ENCODE results near the gene FXYD4. TPM values are rescaled to one million over a fixed set of nuclear protein-coding genes. Genes with fewer than 3 reads are reported as not detected.

Gene FXYD4
- total RNA-seq, 1 experiment from 2014 or later, result not detected

- TF ChIP-seq, protein P1, sequence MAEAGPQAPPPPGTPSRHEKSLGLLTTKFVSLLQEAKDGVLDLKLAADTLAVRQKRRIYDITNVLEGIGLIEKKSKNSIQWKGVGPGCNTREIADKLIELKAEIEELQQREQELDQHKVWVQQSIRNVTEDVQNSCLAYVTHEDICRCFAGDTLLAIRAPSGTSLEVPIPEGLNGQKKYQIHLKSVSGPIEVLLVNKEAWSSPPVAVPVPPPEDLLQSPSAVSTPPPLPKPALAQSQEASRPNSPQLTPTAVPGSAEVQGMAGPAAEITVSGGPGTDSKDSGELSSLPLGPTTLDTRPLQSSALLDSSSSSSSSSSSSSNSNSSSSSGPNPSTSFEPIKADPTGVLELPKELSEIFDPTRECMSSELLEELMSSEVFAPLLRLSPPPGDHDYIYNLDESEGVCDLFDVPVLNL (CRISPR knock-in tag; IDR thresholded peaks at IDR 0.05; ENCODE audit: borderline replicate concordance, low read depth), result no peak
- TF ChIP-seq USF1 (CRISPR knock-in tag; IDR thresholded peaks at IDR 0.05) (peak; percentile 48; the same call in 1 of the 2 replicates), MYBL2 (CRISPR knock-in tag; IDR thresholded peaks at IDR 0.05) (no peak), ELF4 (CRISPR knock-in tag; IDR thresholded peaks at IDR 0.05; ENCODE audit: low read depth) (no peak), PREB (CRISPR knock-in tag; IDR thresholded peaks at IDR 0.05; ENCODE audit: borderline replicate concordance) (no peak; the same call in 1 of the 2 replicates), FOXK1 (CRISPR knock-in tag; IDR thresholded peaks at IDR 0.05) (peak; percentile 70), TEAD1 (CRISPR knock-in tag; IDR thresholded peaks at IDR 0.05) (peak; percentile 44; the same call in 1 of the 2 replicates), ATF1 (CRISPR knock-in tag; IDR thresholded peaks at IDR 0.05) (0 out of 2 replicates have a peak, but pooled peaks have one; percentile 37), JUN (CRISPR knock-in tag; IDR thresholded peaks at IDR 0.05) (no peak; the same call in 1 of the 2 replicates), TEAD4 (CRISPR knock-in tag; IDR thresholded peaks at IDR 0.05) (0 out of 2 replicates have a peak, but pooled peaks have one; percentile 63), MAX (CRISPR knock-in tag; IDR thresholded peaks at IDR 0.05) (peak; percentile 72), ZNF423 (CRISPR knock-in tag; IDR thresholded peaks at IDR 0.05) (no peak), NR3C1 (CRISPR knock-in tag; conservative IDR thresholded peaks at IDR 0.05; ENCODE audit: low read depth) (no peak), KAT7 (CRISPR knock-in tag; IDR thresholded peaks at IDR 0.05; ENCODE audit: borderline replicate concordance) (no peak), NR1H2 (CRISPR knock-in tag; IDR thresholded peaks at IDR 0.05) (no peak), ATF3 (CRISPR knock-in tag; conservative IDR thresholded peaks at IDR 0.05) (no peak), RELA (CRISPR knock-in tag; IDR thresholded peaks at IDR 0.05; ENCODE audit: borderline replicate concordance) (no peak)
- TF ChIP-seq, protein P2, sequence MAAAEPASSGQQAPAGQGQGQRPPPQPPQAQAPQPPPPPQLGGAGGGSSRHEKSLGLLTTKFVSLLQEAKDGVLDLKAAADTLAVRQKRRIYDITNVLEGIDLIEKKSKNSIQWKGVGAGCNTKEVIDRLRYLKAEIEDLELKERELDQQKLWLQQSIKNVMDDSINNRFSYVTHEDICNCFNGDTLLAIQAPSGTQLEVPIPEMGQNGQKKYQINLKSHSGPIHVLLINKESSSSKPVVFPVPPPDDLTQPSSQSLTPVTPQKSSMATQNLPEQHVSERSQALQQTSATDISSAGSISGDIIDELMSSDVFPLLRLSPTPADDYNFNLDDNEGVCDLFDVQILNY (CRISPR knock-in tag; IDR thresholded peaks at IDR 0.05), result peak; percentile 80
- TF ChIP-seq, protein P3, sequence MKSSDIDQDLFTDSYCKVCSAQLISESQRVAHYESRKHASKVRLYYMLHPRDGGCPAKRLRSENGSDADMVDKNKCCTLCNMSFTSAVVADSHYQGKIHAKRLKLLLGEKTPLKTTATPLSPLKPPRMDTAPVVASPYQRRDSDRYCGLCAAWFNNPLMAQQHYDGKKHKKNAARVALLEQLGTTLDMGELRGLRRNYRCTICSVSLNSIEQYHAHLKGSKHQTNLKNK (CRISPR knock-in tag; IDR thresholded peaks at IDR 0.05), result no peak
- TF ChIP-seq, protein P4, sequence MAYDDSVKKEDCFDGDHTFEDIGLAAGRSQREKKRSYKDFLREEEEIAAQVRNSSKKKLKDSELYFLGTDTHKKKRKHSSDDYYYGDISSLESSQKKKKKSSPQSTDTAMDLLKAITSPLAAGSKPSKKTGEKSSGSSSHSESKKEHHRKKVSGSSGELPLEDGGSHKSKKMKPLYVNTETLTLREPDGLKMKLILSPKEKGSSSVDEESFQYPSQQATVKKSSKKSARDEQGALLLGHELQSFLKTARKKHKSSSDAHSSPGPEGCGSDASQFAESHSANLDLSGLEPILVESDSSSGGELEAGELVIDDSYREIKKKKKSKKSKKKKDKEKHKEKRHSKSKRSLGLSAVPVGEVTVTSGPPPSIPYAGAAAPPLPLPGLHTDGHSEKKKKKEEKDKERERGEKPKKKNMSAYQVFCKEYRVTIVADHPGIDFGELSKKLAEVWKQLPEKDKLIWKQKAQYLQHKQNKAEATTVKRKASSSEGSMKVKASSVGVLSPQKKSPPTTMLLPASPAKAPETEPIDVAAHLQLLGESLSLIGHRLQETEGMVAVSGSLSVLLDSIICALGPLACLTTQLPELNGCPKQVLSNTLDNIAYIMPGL (CRISPR knock-in tag; IDR thresholded peaks at IDR 0.05), result 0 out of 2 replicates have a peak, but pooled peaks have one; percentile 6
- TF ChIP-seq, protein P5, sequence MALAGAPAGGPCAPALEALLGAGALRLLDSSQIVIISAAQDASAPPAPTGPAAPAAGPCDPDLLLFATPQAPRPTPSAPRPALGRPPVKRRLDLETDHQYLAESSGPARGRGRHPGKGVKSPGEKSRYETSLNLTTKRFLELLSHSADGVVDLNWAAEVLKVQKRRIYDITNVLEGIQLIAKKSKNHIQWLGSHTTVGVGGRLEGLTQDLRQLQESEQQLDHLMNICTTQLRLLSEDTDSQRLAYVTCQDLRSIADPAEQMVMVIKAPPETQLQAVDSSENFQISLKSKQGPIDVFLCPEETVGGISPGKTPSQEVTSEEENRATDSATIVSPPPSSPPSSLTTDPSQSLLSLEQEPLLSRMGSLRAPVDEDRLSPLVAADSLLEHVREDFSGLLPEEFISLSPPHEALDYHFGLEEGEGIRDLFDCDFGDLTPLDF (CRISPR knock-in tag; IDR thresholded peaks at IDR 0.05), result no peak
- TF ChIP-seq, protein P6, sequence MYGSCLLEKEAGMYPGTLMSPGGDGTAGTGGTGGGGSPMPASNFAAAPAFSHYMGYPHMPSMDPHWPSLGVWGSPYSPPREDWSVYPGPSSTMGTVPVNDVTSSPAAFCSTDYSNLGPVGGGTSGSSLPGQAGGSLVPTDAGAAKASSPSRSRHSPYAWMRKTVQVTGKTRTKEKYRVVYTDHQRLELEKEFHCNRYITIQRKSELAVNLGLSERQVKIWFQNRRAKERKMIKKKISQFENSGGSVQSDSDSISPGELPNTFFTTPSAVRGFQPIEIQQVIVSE (CRISPR knock-in tag; IDR thresholded peaks at IDR 0.05; ENCODE audit: borderline replicate concordance), result no peak
- TF ChIP-seq, protein P7, sequence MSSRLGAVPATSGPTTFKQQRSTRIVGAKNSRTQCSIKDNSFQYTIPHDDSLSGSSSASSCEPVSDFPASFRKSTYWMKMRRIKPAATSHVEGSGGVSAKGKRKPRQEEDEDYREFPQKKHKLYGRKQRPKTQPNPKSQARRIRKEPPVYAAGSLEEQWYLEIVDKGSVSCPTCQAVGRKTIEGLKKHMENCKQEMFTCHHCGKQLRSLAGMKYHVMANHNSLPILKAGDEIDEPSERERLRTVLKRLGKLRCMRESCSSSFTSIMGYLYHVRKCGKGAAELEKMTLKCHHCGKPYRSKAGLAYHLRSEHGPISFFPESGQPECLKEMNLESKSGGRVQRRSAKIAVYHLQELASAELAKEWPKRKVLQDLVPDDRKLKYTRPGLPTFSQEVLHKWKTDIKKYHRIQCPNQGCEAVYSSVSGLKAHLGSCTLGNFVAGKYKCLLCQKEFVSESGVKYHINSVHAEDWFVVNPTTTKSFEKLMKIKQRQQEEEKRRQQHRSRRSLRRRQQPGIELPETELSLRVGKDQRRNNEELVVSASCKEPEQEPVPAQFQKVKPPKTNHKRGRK (CRISPR knock-in tag; IDR thresholded peaks at IDR 0.05; ENCODE audit: borderline replicate concordance), result no peak
These were observed 24.9 kb downstream of the FXYD4 start (continued) for GRCh38 chr10:43396061-43396927.

Measured in WTC11 (cell line).